WTC11 (cell line): Measurements from ENCODE around the gene CISD3. TPM values are rescaled to one million over a fixed set of nuclear protein-coding genes. Genes with fewer than 3 reads are reported as not detected.
A peak's percentile ranks its signal among the peaks of the same experiment; 100 is the strongest.

ENCODE experiments used
- AR ChIP-seq: fragments of 250-450 bp; sonication (Bioruptor Pico); IDR thresholded peaks from 2 replicates; pipeline ENCODE4 v1.9.0; 2021; ENCODE audit warnings: mild to moderate bottlenecking
- E2F5 ChIP-seq: sonication (generic); formaldehyde crosslinking; IDR thresholded peaks from 2 replicates; pipeline ENCODE4 v1.8.1; 2022; ENCODE audit warnings: mild to moderate bottlenecking, moderate library complexity, missing genetic modification reagents
- EMX1 ChIP-seq: fragments of 250-450 bp; sonication (Bioruptor Pico); IDR thresholded peaks from 2 replicates; pipeline ENCODE4 v1.8.0; 2021; ENCODE audit warnings: mild to moderate bottlenecking
- FOXJ3 ChIP-seq: sonication (generic); formaldehyde crosslinking; IDR thresholded peaks from 2 replicates; pipeline ENCODE4 v1.9.0; 2021; ENCODE audit warnings: missing genetic modification reagents, mild to moderate bottlenecking, borderline replicate concordance
- KAT7 ChIP-seq: sonication (generic); formaldehyde crosslinking; IDR thresholded peaks from 2 replicates; pipeline ENCODE4 v1.8.1; 2023; ENCODE audit warnings: missing genetic modification reagents, mild to moderate bottlenecking, borderline replicate concordance
- MXD4 ChIP-seq: fragments of 250-450 bp; sonication (Bioruptor Pico); IDR thresholded peaks from 2 replicates; pipeline ENCODE4 v1.8.0; 2021; ENCODE audit warnings: mild to moderate bottlenecking, moderate library complexity, borderline replicate concordance
- NR1H2 ChIP-seq: sonication (generic); formaldehyde crosslinking; IDR thresholded peaks from 2 replicates; pipeline ENCODE4 v1.9.0; 2021; ENCODE audit warnings: mild to moderate bottlenecking, moderate library complexity, missing genetic modification reagents
- OVOL2 ChIP-seq: fragments of 250-450 bp; sonication (Bioruptor Pico); IDR thresholded peaks from 2 replicates; pipeline ENCODE4 v1.9.0; 2021; ENCODE audit warnings: mild to moderate bottlenecking, borderline replicate concordance
- RELA ChIP-seq: sonication (generic); formaldehyde crosslinking; IDR thresholded peaks from 2 replicates; pipeline ENCODE4 v1.8.1; 2022; ENCODE audit warnings: missing genetic modification reagents, mild to moderate bottlenecking, borderline replicate concordance
- SMAD4 ChIP-seq: sonication (generic); formaldehyde crosslinking; IDR thresholded peaks from 2 replicates; pipeline ENCODE4 v1.8.0; 2022; ENCODE audit warnings: mild to moderate bottlenecking, missing genetic modification reagents
- TCF7 ChIP-seq: sonication (generic); formaldehyde crosslinking; IDR thresholded peaks from 2 replicates; pipeline ENCODE4 v1.8.0; 2022; ENCODE audit warnings: mild to moderate bottlenecking, low read depth, missing genetic modification reagents, moderate library complexity
- TEAD1 ChIP-seq: sonication (generic); formaldehyde crosslinking; IDR thresholded peaks from 2 replicates; pipeline ENCODE4 v1.8.0; 2022; ENCODE audit warnings: mild to moderate bottlenecking, missing genetic modification reagents
- TEAD4 ChIP-seq: sonication (generic); formaldehyde crosslinking; IDR thresholded peaks from 2 replicates; pipeline ENCODE4 v1.8.0; 2022; ENCODE audit warnings: mild to moderate bottlenecking, missing genetic modification reagents
- ZBTB43 ChIP-seq: sonication (generic); formaldehyde crosslinking; IDR thresholded peaks from 2 replicates; pipeline ENCODE4 v1.8.1; 2023; ENCODE audit warnings: mild to moderate bottlenecking, missing genetic modification reagents
- ZNF263 ChIP-seq: sonication (generic); formaldehyde crosslinking; IDR thresholded peaks from 2 replicates; pipeline ENCODE4 v1.8.1; 2022; ENCODE audit warnings: low read depth, mild to moderate bottlenecking, moderate library complexity, missing genetic modification reagents
- ZNF396 ChIP-seq: fragments of 250-450 bp; sonication (Bioruptor Pico); IDR thresholded peaks from 2 replicates; pipeline ENCODE4 v1.8.0; 2021; ENCODE audit warnings: mild to moderate bottlenecking, moderate library complexity, borderline replicate concordance
- ZNF512 ChIP-seq: sonication (generic); formaldehyde crosslinking; IDR thresholded peaks from 2 replicates; pipeline ENCODE4 v1.8.1; 2022; ENCODE audit warnings: missing genetic modification reagents, borderline replicate concordance
- ZNF532 ChIP-seq: fragments of 250-450 bp; sonication (Bioruptor Pico); IDR thresholded peaks from 2 replicates; pipeline ENCODE4 v1.9.0; 2021; ENCODE audit warnings: mild to moderate bottlenecking, borderline replicate concordance
- ZNF671 ChIP-seq: fragments of 250-450 bp; sonication (Bioruptor Pico); IDR thresholded peaks from 2 replicates; pipeline ENCODE4 v1.8.0; 2021; ENCODE audit warnings: mild to moderate bottlenecking
- total RNA-seq: library from RNA; stranded (reverse); gene quantifications from 3 replicates; pipeline ENCODE4 v1.2.3, GENCODE V29; 2021
- TF ChIP-seq, protein P1 (sequence below): sonication (generic); formaldehyde crosslinking; IDR thresholded peaks from 2 replicates; pipeline ENCODE4 v1.8.1; 2023; ENCODE audit warnings: mild to moderate bottlenecking, missing genetic modification reagents, moderate library complexity
- TF ChIP-seq, protein P2 (sequence below): sonication (generic); formaldehyde crosslinking; IDR thresholded peaks from 2 replicates; pipeline ENCODE4 v1.8.1; 2023; ENCODE audit warnings: mild to moderate bottlenecking, missing genetic modification reagents, borderline replicate concordance

CISD3 gene
- total RNA-seq, 1 experiment from 2014 or later: 12.1 TPM

DNA sequence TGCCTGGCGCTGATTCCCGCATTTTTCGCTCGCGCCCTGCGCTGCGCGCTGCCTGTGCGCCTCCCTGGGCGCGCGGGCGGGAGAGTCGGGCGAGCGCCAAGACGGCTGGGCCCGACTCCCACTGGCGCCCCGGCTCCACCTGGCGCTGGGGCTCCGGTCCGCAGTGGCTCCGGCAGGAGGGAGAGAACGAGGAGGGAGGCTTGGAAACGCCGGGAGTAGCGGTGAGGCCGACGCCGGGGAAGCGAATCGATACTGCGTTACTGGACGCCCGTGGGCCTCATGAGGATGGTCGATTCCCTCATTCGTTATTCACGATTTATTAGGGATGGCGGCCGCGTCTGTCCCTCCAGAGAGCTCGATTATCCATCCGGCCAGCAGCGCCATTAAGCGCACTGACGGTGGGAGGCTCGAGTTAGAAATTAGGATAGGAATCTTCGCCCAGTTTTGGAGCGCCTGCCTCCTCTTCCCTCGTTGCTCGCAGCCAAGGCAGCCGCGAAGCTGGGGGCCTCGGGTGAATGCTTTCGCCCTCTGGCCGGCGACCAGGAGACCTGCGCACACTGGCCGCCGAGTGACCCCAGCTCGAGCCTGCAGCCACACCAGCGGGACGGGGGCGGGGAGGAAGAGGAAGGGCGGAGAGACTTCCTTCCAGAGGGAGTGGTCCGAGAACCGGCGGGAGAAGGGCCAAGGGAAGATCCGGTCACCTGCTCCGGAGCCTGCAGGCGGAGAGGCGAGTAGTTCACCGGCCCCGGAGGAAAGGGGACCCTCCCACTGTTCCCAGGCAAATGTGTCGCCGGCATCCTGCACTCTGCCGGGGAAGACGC is 19.3 kb downstream of the CISD3 start (continued):
- TF ChIP-seq ZNF532 (CRISPR knock-in tag): no peak
- TF ChIP-seq ZNF396 (CRISPR knock-in tag): no peak
- TF ChIP-seq TEAD4 (CRISPR knock-in tag): no peak
- TF ChIP-seq FOXJ3 (CRISPR knock-in tag): no peak
- TF ChIP-seq AR (CRISPR knock-in tag): no peak
- no peak for TF ChIP-seq EMX1 (CRISPR knock-in tag)
- no peak for TF ChIP-seq RELA
- no peak for TF ChIP-seq ZNF512 (CRISPR knock-in tag)
- no peak for TF ChIP-seq SMAD4 (CRISPR knock-in tag)
- TF ChIP-seq, protein P1, sequence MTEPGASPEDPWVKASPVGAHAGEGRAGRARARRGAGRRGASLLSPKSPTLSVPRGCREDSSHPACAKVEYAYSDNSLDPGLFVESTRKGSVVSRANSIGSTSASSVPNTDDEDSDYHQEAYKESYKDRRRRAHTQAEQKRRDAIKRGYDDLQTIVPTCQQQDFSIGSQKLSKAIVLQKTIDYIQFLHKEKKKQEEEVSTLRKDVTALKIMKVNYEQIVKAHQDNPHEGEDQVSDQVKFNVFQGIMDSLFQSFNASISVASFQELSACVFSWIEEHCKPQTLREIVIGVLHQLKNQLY: no peak
- TF ChIP-seq, protein P2, sequence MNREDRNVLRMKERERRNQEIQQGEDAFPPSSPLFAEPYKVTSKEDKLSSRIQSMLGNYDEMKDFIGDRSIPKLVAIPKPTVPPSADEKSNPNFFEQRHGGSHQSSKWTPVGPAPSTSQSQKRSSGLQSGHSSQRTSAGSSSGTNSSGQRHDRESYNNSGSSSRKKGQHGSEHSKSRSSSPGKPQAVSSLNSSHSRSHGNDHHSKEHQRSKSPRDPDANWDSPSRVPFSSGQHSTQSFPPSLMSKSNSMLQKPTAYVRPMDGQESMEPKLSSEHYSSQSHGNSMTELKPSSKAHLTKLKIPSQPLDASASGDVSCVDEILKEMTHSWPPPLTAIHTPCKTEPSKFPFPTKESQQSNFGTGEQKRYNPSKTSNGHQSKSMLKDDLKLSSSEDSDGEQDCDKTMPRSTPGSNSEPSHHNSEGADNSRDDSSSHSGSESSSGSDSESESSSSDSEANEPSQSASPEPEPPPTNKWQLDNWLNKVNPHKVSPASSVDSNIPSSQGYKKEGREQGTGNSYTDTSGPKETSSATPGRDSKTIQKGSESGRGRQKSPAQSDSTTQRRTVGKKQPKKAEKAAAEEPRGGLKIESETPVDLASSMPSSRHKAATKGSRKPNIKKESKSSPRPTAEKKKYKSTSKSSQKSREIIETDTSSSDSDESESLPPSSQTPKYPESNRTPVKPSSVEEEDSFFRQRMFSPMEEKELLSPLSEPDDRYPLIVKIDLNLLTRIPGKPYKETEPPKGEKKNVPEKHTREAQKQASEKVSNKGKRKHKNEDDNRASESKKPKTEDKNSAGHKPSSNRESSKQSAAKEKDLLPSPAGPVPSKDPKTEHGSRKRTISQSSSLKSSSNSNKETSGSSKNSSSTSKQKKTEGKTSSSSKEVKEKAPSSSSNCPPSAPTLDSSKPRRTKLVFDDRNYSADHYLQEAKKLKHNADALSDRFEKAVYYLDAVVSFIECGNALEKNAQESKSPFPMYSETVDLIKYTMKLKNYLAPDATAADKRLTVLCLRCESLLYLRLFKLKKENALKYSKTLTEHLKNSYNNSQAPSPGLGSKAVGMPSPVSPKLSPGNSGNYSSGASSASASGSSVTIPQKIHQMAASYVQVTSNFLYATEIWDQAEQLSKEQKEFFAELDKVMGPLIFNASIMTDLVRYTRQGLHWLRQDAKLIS (CRISPR knock-in tag): peak; percentile 68; the same call in 1 of the 2 replicates
- TF ChIP-seq KAT7: no peak
- TF ChIP-seq TEAD1: peak; percentile 79
- TF ChIP-seq ZBTB43 (CRISPR knock-in tag): 0 out of 2 replicates have a peak, but pooled peaks have one; percentile 65
- TF ChIP-seq ZNF671: no peak
- peak; percentile 89 for TF ChIP-seq E2F5 (CRISPR knock-in tag)
- TF ChIP-seq OVOL2 (CRISPR knock-in tag): no peak
- TF ChIP-seq NR1H2 (CRISPR knock-in tag): no peak
- TF ChIP-seq MXD4 (CRISPR knock-in tag): no peak
- no peak for TF ChIP-seq ZNF263 (CRISPR knock-in tag)
- no peak for TF ChIP-seq TCF7 (CRISPR knock-in tag)
